Osteoblast (primary cell): ENCODE data around the gene MAGEA9. TPM values are rescaled to one million over a fixed set of nuclear protein-coding genes. Genes with fewer than 3 reads are reported as not detected.

Experiments
- DNase-seq: peaks from one replicate; pipeline ENCODE4 v3.0.0; 2011; ENCODE audit warnings: low spot score, mixed read lengths; ENCODE audit not compliant: insufficient read length; ENCODE audit errors: missing footprints
- H2AFZ ChIP-seq: 2 replicates; pipeline ENCODE4 v1.6.0; 2011; ENCODE audit warnings: mild to moderate bottlenecking, low read length
- H3K27ac ChIP-seq: 2 replicates; pipeline ENCODE4 v1.5.1; 2011; ENCODE audit warnings: mild to moderate bottlenecking, low read depth, low read length, moderate library complexity
- H3K27me3 ChIP-seq: 2 replicates; pipeline ENCODE4 v1.6.0; 2012; ENCODE audit warnings: mild to moderate bottlenecking, control low read depth, inconsistent platforms, low read length, moderate library complexity; ENCODE audit not compliant: insufficient read depth
- H3K36me3 ChIP-seq: 2 replicates; pipeline ENCODE4 v1.5.1; 2011; ENCODE audit warnings: mild to moderate bottlenecking, low read length, control low read depth, moderate library complexity; ENCODE audit not compliant: insufficient read depth
- H3K4me1 ChIP-seq: 2 replicates; pipeline ENCODE4 v1.5.1; 2011; ENCODE audit warnings: mild to moderate bottlenecking, low read length, control low read depth, moderate library complexity; ENCODE audit not compliant: insufficient read depth
- H3K4me2 ChIP-seq: 2 replicates; pipeline ENCODE4 v1.6.0; 2011; ENCODE audit warnings: mild to moderate bottlenecking, low read length; ENCODE audit not compliant: insufficient read depth
- H3K4me3 ChIP-seq: fragments of 200-600 bp; sonication (generic); 3 replicates; pipeline ENCODE4 v1.5.1; 2012; ENCODE audit warnings: mild to moderate bottlenecking, low read length, inconsistent platforms; ENCODE audit not compliant: insufficient read depth
- H3K79me2 ChIP-seq: 2 replicates; pipeline ENCODE4 v1.6.0; 2012; ENCODE audit warnings: mild to moderate bottlenecking, low read length, control low read depth, inconsistent platforms; ENCODE audit not compliant: insufficient read depth
- H3K9me3 ChIP-seq: 2 replicates; pipeline ENCODE4 v1.5.1; 2011; ENCODE audit warnings: low read depth, low read length, control low read depth
- H4K20me1 ChIP-seq: 2 replicates; pipeline ENCODE4 v1.6.0; 2012; ENCODE audit warnings: mild to moderate bottlenecking, low read length, control low read depth; ENCODE audit not compliant: insufficient read depth
- CTCF ChIP-seq: IDR thresholded peaks from 2 replicates; pipeline ENCODE4 v1.5.1; 2011; ENCODE audit warnings: mild to moderate bottlenecking, low read depth, low read length, moderate library complexity; ENCODE audit errors: extremely low read depth
- total RNA-seq: library from RNA; depleted of rRNA; stranded (reverse); fragments of >200 nt; gene quantifications from 2 replicates; pipeline ENCODE4 v1.2.3, GENCODE V29; 2012

Gene MAGEA9
- total RNA-seq, 1 donor: not detected

- Histone ChIP-seq H2AFZ (no peak overlapping the region), H3K9me3 (no peaks in the 10 kb centered on the region), H3K4me2 (no peak overlapping the region), H3K79me2 (no peaks in the 10 kb centered on the region), H3K27me3 (no peaks in the 10 kb centered on the region), H4K20me1 (no peaks in the 10 kb centered on the region), H3K27ac (no peak overlapping the region), H3K4me3 (no peak overlapping the region), H3K36me3 (no peaks in the 10 kb centered on the region), H3K4me1 (no peaks in the 10 kb centered on the region)
- no peak for DNase-seq
- TF ChIP-seq CTCF: no peak
Measured at GRCh38 chrX:149803458-149804062, 21.8 kb downstream of the MAGEA9 start.

GRCh38 chrX:149804102-149804501, 22.4 kb downstream of the MAGEA9 start:
- Histone ChIP-seq H3K4me1 (no peaks in the 10 kb centered on the region), H3K9me3 (no peaks in the 10 kb centered on the region), H2AFZ (no peak overlapping the region), H3K4me3 (no peak overlapping the region), H3K27ac (no peak overlapping the region), H3K36me3 (no peaks in the 10 kb centered on the region), H3K79me2 (no peaks in the 10 kb centered on the region), H4K20me1 (no peaks in the 10 kb centered on the region), H3K4me2 (no peak overlapping the region), H3K27me3 (no peaks in the 10 kb centered on the region)
- TF ChIP-seq CTCF: no peak
- no peak for DNase-seq

- no peak for DNase-seq
- Histone ChIP-seq H3K4me3 (no peak overlapping the region), H3K79me2 (no peaks in the 10 kb centered on the region), H3K27ac (no peak overlapping the region), H2AFZ (no peak overlapping the region), H3K36me3 (no peaks in the 10 kb centered on the region), H3K27me3 (no peaks in the 10 kb centered on the region), H3K4me2 (no peak overlapping the region), H4K20me1 (no peaks in the 10 kb centered on the region), H3K4me1 (no peaks in the 10 kb centered on the region), H3K9me3 (no peaks in the 10 kb centered on the region)
- no peak for TF ChIP-seq CTCF
Measured at GRCh38 chrX:149807747-149808458, 26.2 kb downstream of the MAGEA9 start.

GRCh38 chrX:149818652-149819051, 36.9 kb downstream of the MAGEA9 start:
- H4K20me1 ChIP-seq: no peaks in the 10 kb centered on the region
- H3K36me3 ChIP-seq: no peaks in the 10 kb centered on the region
- no peak overlapping the region for H3K4me3 ChIP-seq
- H3K27me3 ChIP-seq: no peaks in the 10 kb centered on the region
- no peak for DNase-seq
- no peak overlapping the region for H3K4me2 ChIP-seq
- H3K4me1 ChIP-seq: no peaks in the 10 kb centered on the region
- no peak for TF ChIP-seq CTCF
- H3K9me3 ChIP-seq: no peaks in the 10 kb centered on the region
- H2AFZ ChIP-seq: no peak overlapping the region
- no peak overlapping the region for H3K27ac ChIP-seq
- no peaks in the 10 kb centered on the region for H3K79me2 ChIP-seq
